GM12878 (cell line): Measurements from ENCODE around the gene CLN6. TPM values are rescaled to one million over a fixed set of nuclear protein-coding genes. Genes with fewer than 3 reads are reported as not detected.

Source experiments
- ATAC-seq: fragments of 200-7000 bp; cut with Tn5 transposase; 3 replicates; pipeline ENCODE4 v1.9.1; 2020; ENCODE audit warnings: mild to moderate bottlenecking, moderate library complexity
- BruUV-seq: library from RNA; stranded (reverse); fragments of 400-500 nt; replicated peaks from 2 replicates; lab custom pipeline; 2021; lab: Mats Ljungman, UMichigan
- CTCF ChIA-PET: fragments of 300-600 bp; sonication (Branson Sonifier 250); formaldehyde crosslinking; extraction: SDS; loops from one replicate; lab custom pipeline; 2021; ENCODE audit warnings: inconsistent platforms; lab: Yijun Ruan, JAX
- POLR2A ChIA-PET: fragments of 350-600 bp; formaldehyde crosslinking; extraction: SDS; loops from one replicate; lab custom pipeline; 2021; ENCODE audit warnings: inconsistent platforms; lab: Charles Lee
- RAD21 ChIA-PET: fragments of 300-600 bp; sonication (Branson Sonifier 250); formaldehyde crosslinking; loops from one replicate; lab custom pipeline; 2023; ENCODE audit warnings: antibody characterized with exemption; ENCODE audit not compliant: unreplicated experiment; lab: Charles Lee
- SMC1A ChIA-PET: fragments of 300-600 bp; sonication (Branson Sonifier 250); formaldehyde crosslinking; loops from one replicate; lab custom pipeline; 2023; ENCODE audit not compliant: unreplicated experiment, uncharacterized antibody; lab: Charles Lee
- DNase-seq: peaks from one replicate; pipeline ENCODE4 v3.0.0-alpha.2; 2011; ENCODE audit warnings: low read depth, low spot score
- FAIRE-seq: peaks from 3 replicates; lab custom pipeline; 2011; peaks lifted over from hg19 to GRCh38; lab: Jason Lieb, UNC
- H2AFZ ChIP-seq: 2 replicates; pipeline ENCODE4 v1.6.0; 2011; ENCODE audit warnings: low read depth, low read length, control low read depth; ENCODE audit not compliant: control insufficient read depth
- H3K27ac ChIP-seq: 2 replicates; pipeline ENCODE4 v1.5.1; 2011; ENCODE audit warnings: control low read depth; ENCODE audit not compliant: control insufficient read depth, insufficient read depth
- H3K27me3 ChIP-seq, 2 experiments: replicated peaks in 1 of 2; 2 replicates each; pipeline versions ENCODE4 v1.6.0 to v1.6.1; 2011; ENCODE audit warnings: low read length in 1 of 2; ENCODE audit not compliant: control insufficient read depth in 2 of 2, insufficient read depth in 2 of 2
- H3K36me3 ChIP-seq, 2 experiments: 2 replicates each; pipeline ENCODE4 v1.5.1; 2011; ENCODE audit warnings: low read length in 1 of 2; ENCODE audit not compliant: control insufficient read depth in 2 of 2, insufficient read depth in 2 of 2
- H3K4me1 ChIP-seq: 2 replicates; pipeline ENCODE4 v1.6.1; 2011; ENCODE audit warnings: mild to moderate bottlenecking, low read length, moderate library complexity, mixed read lengths; ENCODE audit not compliant: control insufficient read depth, insufficient read depth
- H3K4me2 ChIP-seq: 2 replicates; pipeline ENCODE4 v1.6.0; 2011; ENCODE audit warnings: control low read depth; ENCODE audit not compliant: control insufficient read depth, insufficient read depth
- H3K4me3 ChIP-seq: fragments of 200-600 bp; sonication (generic); 2 replicates; pipeline ENCODE4 v1.5.1; 2016
- H3K79me2 ChIP-seq: 2 replicates; pipeline ENCODE4 v1.6.0; 2011; ENCODE audit warnings: low read length; ENCODE audit not compliant: control insufficient read depth, insufficient read depth
- H3K9ac ChIP-seq: 2 replicates; pipeline ENCODE4 v1.8.0; 2011; ENCODE audit warnings: low read length, control low read depth, mixed read lengths; ENCODE audit not compliant: control insufficient read depth, insufficient read depth
- H3K9me3 ChIP-seq: replicated peaks from 3 replicates; pipeline ENCODE4 v1.5.1; 2011; ENCODE audit warnings: mild to moderate bottlenecking, low read length; ENCODE audit not compliant: control insufficient read depth, insufficient read depth
- H4K20me1 ChIP-seq: 2 replicates; pipeline ENCODE4 v1.6.0; 2011; ENCODE audit not compliant: control insufficient read depth, insufficient read depth
- BACH1 ChIP-seq: fragments of 450-650 bp; IDR thresholded peaks from 2 replicates; pipeline ENCODE4 v1.6.1; 2017; ENCODE audit warnings: mild to moderate bottlenecking, borderline replicate concordance
- BCL11A ChIP-seq: IDR thresholded peaks from 2 replicates; pipeline ENCODE4 v1.6.1; 2011; ENCODE audit warnings: low read depth, low read length
- BHLHE40 ChIP-seq, 2 experiments: fragments of 450-650 bp in 1 of 2; IDR thresholded peaks; 2 replicates each; pipeline ENCODE4 v1.6.1; 2011 to 2017; ENCODE audit warnings: low read depth in 2 of 2, borderline replicate concordance in 1 of 2, improper control_type of control experiment in 1 of 2, low read length in 1 of 2, mild to moderate bottlenecking in 1 of 2
- EGR1 ChIP-seq, 2 experiments: IDR thresholded peaks; 1 replicate in 1 of 2; 2 replicates in 1 of 2; pipeline ENCODE4 v1.6.1; 2011 to 2012; ENCODE audit warnings: low read depth in 2 of 2, low read length in 2 of 2, borderline replicate concordance in 1 of 2, mild to moderate bottlenecking in 1 of 2, moderate library complexity in 1 of 2
- FOXM1 ChIP-seq: IDR thresholded peaks from 2 replicates; pipeline ENCODE4 v1.6.1; 2012; ENCODE audit warnings: low read depth, mild to moderate bottlenecking, inconsistent platforms, low read length, moderate library complexity
- GABPA ChIP-seq: IDR thresholded peaks from 2 replicates; pipeline ENCODE4 v1.6.1; 2014; ENCODE audit warnings: antibody characterized with exemption, low read depth, mild to moderate bottlenecking, inconsistent platforms
- JUNB ChIP-seq: IDR thresholded peaks from 2 replicates; pipeline ENCODE4 v1.6.1; 2016; ENCODE audit warnings: antibody characterized with exemption, mild to moderate bottlenecking
- JUND ChIP-seq: IDR thresholded peaks from 2 replicates; pipeline ENCODE4 v1.6.1; 2012; ENCODE audit warnings: low read depth, mild to moderate bottlenecking, low read length, improper control_type of control experiment, moderate library complexity
- KLF5 ChIP-seq: fragments of 450-650 bp; IDR thresholded peaks from 2 replicates; pipeline ENCODE4 v1.6.1; 2014; ENCODE audit warnings: mild to moderate bottlenecking; ENCODE audit not compliant: partially characterized antibody
- MYC ChIP-seq: IDR thresholded peaks from 2 replicates; pipeline ENCODE4 v1.6.1; 2011; ENCODE audit warnings: mild to moderate bottlenecking, low read length, moderate library complexity, inconsistent platforms; ENCODE audit not compliant: insufficient read depth, insufficient replicate concordance, insufficient read length, severe bottlenecking
- NRF1 ChIP-seq: conservative IDR thresholded peaks from 2 replicates; pipeline ENCODE4 v1.6.1; 2011; ENCODE audit warnings: mild to moderate bottlenecking, low read depth, low read length, improper control_type of control experiment
- SIN3A ChIP-seq: IDR thresholded peaks from 2 replicates; pipeline ENCODE4 v1.6.1; 2012; ENCODE audit warnings: low read depth, low read length, improper control_type of control experiment
- TAF1 ChIP-seq: IDR thresholded peaks from 2 replicates; pipeline ENCODE4 v1.6.1; 2011; ENCODE audit warnings: mild to moderate bottlenecking, low read depth, low read length, borderline replicate concordance
- ZNF207 ChIP-seq: fragments of 450-650 bp; IDR thresholded peaks from 2 replicates; pipeline ENCODE4 v1.6.1; 2014; ENCODE audit warnings: antibody characterized with exemption, mild to moderate bottlenecking, borderline replicate concordance
- ZNF622 ChIP-seq: fragments of 450-650 bp; IDR thresholded peaks from 2 replicates; pipeline ENCODE4 v1.6.1; 2017; ENCODE audit warnings: mild to moderate bottlenecking, inconsistent platforms
- WGBS: methylation state at CpG from one replicate; pipeline ENCODE4 v1.1.6; 2016; ENCODE audit warnings: low lambda C conversion rate; ENCODE audit not compliant: insufficient replicate concordance, insufficient coverage; ENCODE audit errors: missing lambda C conversion rate; 5-methylcytosine and 5-hydroxymethylcytosine counted together
- in situ Hi-C: fragments of 300-500 bp; cut with MboI; formaldehyde crosslinking; loops from 9 replicates; pipeline ENCODE4 v1.14.3; 2018; ENCODE audit warnings: mixed read lengths
- intact Hi-C: fragments of 100-400 bp; cut with micrococcal nuclease; formaldehyde crosslinking; loops from one replicate; pipeline ENCODE4 v1.14.2; 2022; ENCODE audit not compliant: unreplicated experiment
- polyA plus RNA-seq, 11 experiments: library from polyadenylated mRNA; depleted of rRNA in 4 of 11; unstranded in 6 of 11; stranded (reverse) in 5 of 11; fragments of >200 nt; fragmentation: Nextera tagmentation in 4 of 11; fragmentation: Illumina TruSeq in 1 of 11; extraction: Ambion mirVana in 4 of 11; extraction: Trizol in 1 of 11; gene quantifications; 1 replicate in 1 of 11; 2 replicates in 10 of 11; pipeline versions ENCODE4 v1.2.1 to v1.2.3, GENCODE V29; 2011 to 2016; ENCODE audit warnings: inconsistent platforms in 2 of 11, missing spikeins in 2 of 11, low read depth in 1 of 11
- total RNA-seq, 4 experiments: library from RNA; depleted of rRNA in 3 of 4; stranded (reverse); fragments of >200 nt in 3 of 4; fragmentation: Illumina TruSeq in 1 of 4; extraction: Trizol in 1 of 4; gene quantifications; 2 replicates each; pipeline versions ENCODE4 v1.2.1 to v1.2.3, GENCODE V29; 2013 to 2021
- TF ChIP-seq, protein P1 (sequence below): fragments of 450-650 bp; IDR thresholded peaks from 2 replicates; pipeline ENCODE4 v1.6.1; 2017; ENCODE audit warnings: mild to moderate bottlenecking, moderate library complexity
- TF ChIP-seq, protein P2 (sequence below): fragments of 150-350 bp; IDR thresholded peaks from 2 replicates; pipeline ENCODE4 v1.6.1; 2016; ENCODE audit warnings: low read depth, low read length

The CLN6 gene
- total and polyA plus RNA-seq, 10 of the 15 experiments (the other 5 are each of a cell fraction or from before 2014, with no cell fraction given): 0.74 to 69.0 (median 30.3) TPM

DNA sequence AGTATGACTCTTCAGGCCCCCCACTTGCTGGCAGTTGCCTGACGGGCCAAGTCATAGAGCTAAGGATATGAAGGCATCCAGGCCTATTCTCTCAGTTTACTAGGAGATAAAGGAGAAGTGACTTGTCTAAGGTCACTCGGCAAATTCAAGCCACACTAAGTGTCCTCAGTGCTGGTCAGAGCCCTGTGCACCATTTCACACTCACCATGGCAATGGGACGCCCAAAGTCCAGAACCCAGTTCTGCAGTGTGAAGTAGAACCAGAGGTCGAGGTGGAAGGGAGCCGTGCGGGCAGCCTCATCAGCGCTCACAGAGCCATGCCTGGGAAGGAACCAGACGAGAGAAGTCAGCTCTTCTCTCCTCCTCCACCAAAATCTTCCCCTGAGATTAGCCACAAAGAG lies 11.2 kb downstream of the CLN6 start (continued):
- TF ChIP-seq BACH1 (no peak), TAF1 (no peak), MYC (no peak), BHLHE40 (IDR thresholded peaks at IDR 0.05; ENCODE audit: borderline replicate concordance in 1 of 2, low read depth in 2 of 2, low read length in 1 of 2) (no peak), JUNB (no peak), ZNF207 (no peak), NRF1 (no peak)

DNA sequence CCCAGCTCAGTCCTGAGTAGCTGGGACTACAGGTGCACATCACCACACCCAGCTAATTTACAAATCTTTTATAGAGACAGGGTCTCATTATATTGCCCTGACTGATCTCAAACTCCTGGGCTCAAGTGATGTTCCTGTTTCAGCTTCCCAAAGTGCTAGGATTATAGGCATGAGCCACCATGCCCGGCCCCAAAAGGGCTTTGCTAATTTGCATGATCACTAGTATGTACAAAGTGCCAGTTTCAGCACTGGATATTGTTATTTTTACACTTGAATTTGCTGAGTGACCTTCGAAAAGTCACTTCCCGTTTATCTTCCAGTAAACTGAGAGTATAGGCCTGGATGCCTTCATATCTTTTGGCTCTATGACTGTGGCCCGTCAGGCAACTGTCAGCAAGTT lies 12.2 kb downstream of the CLN6 start:
- Histone ChIP-seq H3K4me3 (no peak overlapping the region), H3K4me1 (no peaks in the 10 kb centered on the region), H3K36me3 (peaks cover 13% of the 10 kb centered on the region in 2 experiments), H3K4me2 (no peak overlapping the region), H3K9ac (no peak overlapping the region), H4K20me1 (no peaks in the 10 kb centered on the region; the same call in 1 of the 2 replicates), H2AFZ (no peak overlapping the region), H3K27me3 (no peaks in the 10 kb centered on the region), H3K9me3 (no peaks in the 10 kb centered on the region), H3K27ac (no peak overlapping the region), H3K79me2 (peaks cover 33% of the 10 kb centered on the region)
- POLR2A ChIA-PET: no interaction called here
- in situ Hi-C loops: no loop called here
- BruUV-seq: no TSS peak
- no peak for ATAC-seq
- WGBS: 88% methylated on average over 4 of the region's 4 CpGs
- intact Hi-C loops: no loop called here
- DNase-seq: no peak
- no peak for FAIRE-seq
- CTCF ChIA-PET: no interaction called here
- RAD21 ChIA-PET: no interaction called here
- SMC1A ChIA-PET: interaction anchor here (0.6 kb wide), 1 partner anchor 350 kb away, joined by 3 read pairs; no protein-coding TSS in a partner anchor
- TF ChIP-seq FOXM1: no peak
- TF ChIP-seq, protein P1, sequence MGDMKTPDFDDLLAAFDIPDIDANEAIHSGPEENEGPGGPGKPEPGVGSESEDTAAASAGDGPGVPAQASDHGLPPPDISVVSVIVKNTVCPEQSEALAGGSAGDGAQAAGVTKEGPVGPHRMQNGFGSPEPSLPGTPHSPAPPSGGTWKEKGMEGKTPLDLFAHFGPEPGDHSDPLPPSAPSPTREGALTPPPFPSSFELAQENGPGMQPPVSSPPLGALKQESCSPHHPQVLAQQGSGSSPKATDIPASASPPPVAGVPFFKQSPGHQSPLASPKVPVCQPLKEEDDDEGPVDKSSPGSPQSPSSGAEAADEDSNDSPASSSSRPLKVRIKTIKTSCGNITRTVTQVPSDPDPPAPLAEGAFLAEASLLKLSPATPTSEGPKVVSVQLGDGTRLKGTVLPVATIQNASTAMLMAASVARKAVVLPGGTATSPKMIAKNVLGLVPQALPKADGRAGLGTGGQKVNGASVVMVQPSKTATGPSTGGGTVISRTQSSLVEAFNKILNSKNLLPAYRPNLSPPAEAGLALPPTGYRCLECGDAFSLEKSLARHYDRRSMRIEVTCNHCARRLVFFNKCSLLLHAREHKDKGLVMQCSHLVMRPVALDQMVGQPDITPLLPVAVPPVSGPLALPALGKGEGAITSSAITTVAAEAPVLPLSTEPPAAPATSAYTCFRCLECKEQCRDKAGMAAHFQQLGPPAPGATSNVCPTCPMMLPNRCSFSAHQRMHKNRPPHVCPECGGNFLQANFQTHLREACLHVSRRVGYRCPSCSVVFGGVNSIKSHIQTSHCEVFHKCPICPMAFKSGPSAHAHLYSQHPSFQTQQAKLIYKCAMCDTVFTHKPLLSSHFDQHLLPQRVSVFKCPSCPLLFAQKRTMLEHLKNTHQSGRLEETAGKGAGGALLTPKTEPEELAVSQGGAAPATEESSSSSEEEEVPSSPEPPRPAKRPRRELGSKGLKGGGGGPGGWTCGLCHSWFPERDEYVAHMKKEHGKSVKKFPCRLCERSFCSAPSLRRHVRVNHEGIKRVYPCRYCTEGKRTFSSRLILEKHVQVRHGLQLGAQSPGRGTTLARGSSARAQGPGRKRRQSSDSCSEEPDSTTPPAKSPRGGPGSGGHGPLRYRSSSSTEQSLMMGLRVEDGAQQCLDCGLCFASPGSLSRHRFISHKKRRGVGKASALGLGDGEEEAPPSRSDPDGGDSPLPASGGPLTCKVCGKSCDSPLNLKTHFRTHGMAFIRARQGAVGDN: no peak
- TF ChIP-seq JUND: no peak
- TF ChIP-seq, protein P2, sequence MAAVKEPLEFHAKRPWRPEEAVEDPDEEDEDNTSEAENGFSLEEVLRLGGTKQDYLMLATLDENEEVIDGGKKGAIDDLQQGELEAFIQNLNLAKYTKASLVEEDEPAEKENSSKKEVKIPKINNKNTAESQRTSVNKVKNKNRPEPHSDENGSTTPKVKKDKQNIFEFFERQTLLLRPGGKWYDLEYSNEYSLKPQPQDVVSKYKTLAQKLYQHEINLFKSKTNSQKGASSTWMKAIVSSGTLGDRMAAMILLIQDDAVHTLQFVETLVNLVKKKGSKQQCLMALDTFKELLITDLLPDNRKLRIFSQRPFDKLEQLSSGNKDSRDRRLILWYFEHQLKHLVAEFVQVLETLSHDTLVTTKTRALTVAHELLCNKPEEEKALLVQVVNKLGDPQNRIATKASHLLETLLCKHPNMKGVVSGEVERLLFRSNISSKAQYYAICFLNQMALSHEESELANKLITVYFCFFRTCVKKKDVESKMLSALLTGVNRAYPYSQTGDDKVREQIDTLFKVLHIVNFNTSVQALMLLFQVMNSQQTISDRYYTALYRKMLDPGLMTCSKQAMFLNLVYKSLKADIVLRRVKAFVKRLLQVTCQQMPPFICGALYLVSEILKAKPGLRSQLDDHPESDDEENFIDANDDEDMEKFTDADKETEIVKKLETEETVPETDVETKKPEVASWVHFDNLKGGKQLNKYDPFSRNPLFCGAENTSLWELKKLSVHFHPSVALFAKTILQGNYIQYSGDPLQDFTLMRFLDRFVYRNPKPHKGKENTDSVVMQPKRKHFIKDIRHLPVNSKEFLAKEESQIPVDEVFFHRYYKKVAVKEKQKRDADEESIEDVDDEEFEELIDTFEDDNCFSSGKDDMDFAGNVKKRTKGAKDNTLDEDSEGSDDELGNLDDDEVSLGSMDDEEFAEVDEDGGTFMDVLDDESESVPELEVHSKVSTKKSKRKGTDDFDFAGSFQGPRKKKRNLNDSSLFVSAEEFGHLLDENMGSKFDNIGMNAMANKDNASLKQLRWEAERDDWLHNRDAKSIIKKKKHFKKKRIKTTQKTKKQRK: no peak
- no peak for TF ChIP-seq SIN3A
- no peak for TF ChIP-seq ZNF622
- no peak for TF ChIP-seq EGR1 (IDR thresholded peaks at IDR 0.05; ENCODE audit: borderline replicate concordance in 1 of 2, low read depth in 2 of 2, low read length in 2 of 2)
- no peak for TF ChIP-seq KLF5
- no peak for TF ChIP-seq BCL11A
- TF ChIP-seq GABPA: no peak
- no peak for TF ChIP-seq BHLHE40 (IDR thresholded peaks at IDR 0.05; ENCODE audit: borderline replicate concordance in 1 of 2, low read depth in 2 of 2, low read length in 1 of 2)
